CD4-positive, alpha-beta T cell (primary cell): Measurements from ENCODE around the gene TNFRSF18. TPM values are rescaled to one million over a fixed set of nuclear protein-coding genes. Genes with fewer than 3 reads are reported as not detected.

Experiments
- ATAC-seq: fragments of 200-7000 bp; cut with Tn5 transposase; one replicate; pipeline ENCODE4 v1.10.0; 2022; ENCODE audit warnings: mild to moderate bottlenecking; ENCODE audit not compliant: poor library complexity
- CTCF ChIA-PET: fragments of 350-600 bp; sonication (Branson Sonifier 250); formaldehyde crosslinking; loops from one replicate; lab custom pipeline; 2021; ENCODE audit warnings: antibody characterized with exemption, inconsistent platforms; lab: Charles Lee
- POLR2A ChIA-PET: fragments of 350-600 bp; sonication (Branson Sonifier 250); formaldehyde crosslinking; loops from one replicate; lab custom pipeline; 2021; ENCODE audit warnings: antibody characterized with exemption, inconsistent platforms; lab: Charles Lee
- DNase-seq, 14 experiments: peaks; one replicate each; pipeline ENCODE4 v3.0.0-alpha.2; 2013 to 2020; ENCODE audit warnings: mixed read lengths in 2 of 14
- H3K27ac ChIP-seq, 2 donors: one replicate each; pipeline versions ENCODE4 v1.5.1 to v1.7.0; 2013; ENCODE audit warnings: low read length in 2 of 2, low read depth in 1 of 2, mild to moderate bottlenecking in 1 of 2
- H3K27me3 ChIP-seq, 2 experiments: 1 replicate in 1 of 2; 2 replicates in 1 of 2; pipeline versions ENCODE4 v1.6.1 to v1.7.0; 2013; ENCODE audit warnings: low read length in 2 of 2, control low read depth in 1 of 2, mild to moderate bottlenecking in 1 of 2, moderate library complexity in 1 of 2; ENCODE audit not compliant: insufficient read depth in 2 of 2, control insufficient read depth in 1 of 2
- H3K36me3 ChIP-seq: one replicate; pipeline ENCODE4 v1.6.1; 2013; ENCODE audit warnings: low read length, control low read depth; ENCODE audit not compliant: insufficient read depth
- H3K4me1 ChIP-seq: one replicate; pipeline ENCODE4 v1.6.1; 2013; ENCODE audit warnings: low read length, control low read depth; ENCODE audit not compliant: insufficient read depth
- H3K4me3 ChIP-seq: one replicate; pipeline ENCODE4 v1.5.1; 2013; ENCODE audit warnings: mild to moderate bottlenecking, low read length, moderate library complexity
- H3K9me3 ChIP-seq, 2 experiments: 1 replicate in 1 of 2; 2 replicates in 1 of 2; pipeline versions ENCODE4 v1.6.1 to v1.7.0; 2013; ENCODE audit warnings: low read length in 2 of 2, mild to moderate bottlenecking in 2 of 2, control low read depth in 1 of 2, moderate library complexity in 1 of 2; ENCODE audit not compliant: control insufficient read depth in 1 of 2, insufficient read depth in 1 of 2
- H3K27ac Mint-ChIP-seq: one replicate; pipeline ENCODE4 v1.8.0; 2020; ENCODE audit warnings: mixed read lengths
- H3K27me3 Mint-ChIP-seq: one replicate; pipeline ENCODE4 v1.8.0; 2021; ENCODE audit warnings: mixed read lengths
- H3K36me3 Mint-ChIP-seq: one replicate; pipeline ENCODE4 v1.8.0; 2021; ENCODE audit warnings: low read depth, mixed read lengths
- H3K4me1 Mint-ChIP-seq: one replicate; pipeline ENCODE4 v1.8.0; 2021; ENCODE audit warnings: low read depth, mixed read lengths
- H3K4me3 Mint-ChIP-seq: one replicate; pipeline ENCODE4 v1.8.0; 2020; ENCODE audit warnings: mild to moderate bottlenecking, mixed read lengths
- H3K9me3 Mint-ChIP-seq: one replicate; pipeline ENCODE4 v1.8.0; 2020; ENCODE audit warnings: mixed read lengths
- CTCF ChIP-seq: fragments of 200-600 bp; IDR thresholded peaks from one replicate; pipeline ENCODE4 v1.8.0; 2022; ENCODE audit warnings: antibody characterized with exemption, mild to moderate bottlenecking
- intact Hi-C, 2 experiments: fragments of 100-400 bp; cut with DNase I in 1 of 2; cut with micrococcal nuclease in 1 of 2; formaldehyde crosslinking; loops; one replicate each; pipeline versions ENCODE4 v1.15.1 to v1.9.0; 2023 to 2025; cut with DNase I, micrococcal nuclease
- total RNA-seq, 174 experiments: library from RNA in 2 of 174; stranded (reverse) in 2 of 174; gene quantifications; one replicate each; pipeline ENCODE4 v1.2.3 and lab custom pipeline; 2021 to 2026

The TNFRSF18 gene
- total RNA-seq, 2 experiments from 2014 or later = 14.8 to 17.8 TPM

- H3K27ac ChIP-seq = no peak overlapping the region
- DNase-seq = no peak
- no peaks in the 10 kb centered on the region for H3K27me3 Mint-ChIP-seq
- TF ChIP-seq CTCF = no peak
- peaks cover 0 to 3% of the 10 kb centered on the region in 2 experiments for H3K9me3 ChIP-seq
- no peak overlapping the region for H3K4me3 Mint-ChIP-seq
- H3K36me3 Mint-ChIP-seq = no peaks in the 10 kb centered on the region
- no peaks in the 10 kb centered on the region for H3K9me3 Mint-ChIP-seq
- H3K36me3 ChIP-seq = no peaks in the 10 kb centered on the region
- H3K4me1 ChIP-seq = peaks cover 9% of the 10 kb centered on the region
- H3K27ac Mint-ChIP-seq = no peak overlapping the region
- no peaks in the 10 kb centered on the region for H3K4me1 Mint-ChIP-seq
- intact Hi-C loops = no loop called here
- ATAC-seq = no peak
- CTCF ChIA-PET = no interaction called here
- POLR2A ChIA-PET = no interaction called here
- H3K27me3 ChIP-seq = no peaks in the 10 kb centered on the region
- no peak overlapping the region for H3K4me3 ChIP-seq
Measured at GRCh38 chr1:1163538-1164070, 42.8 kb downstream of the TNFRSF18 start.

GRCh38 chr1:1162597-1163537 is 43.5 kb downstream of the TNFRSF18 start:
- Histone ChIP-seq H3K4me1 (peaks cover 16% of the 10 kb centered on the region), H3K27ac (no peak overlapping the region), H3K27me3 (no peaks in the 10 kb centered on the region), H3K36me3 (no peaks in the 10 kb centered on the region), H3K9me3 (no peaks in the 10 kb centered on the region), H3K4me3 (no peak overlapping the region)
- CTCF ChIA-PET = no interaction called here
- no peak for TF ChIP-seq CTCF
- Mint-ChIP-seq H3K4me1 (no peaks in the 10 kb centered on the region), H3K9me3 (no peaks in the 10 kb centered on the region), H3K4me3 (no peak overlapping the region), H3K27me3 (no peaks in the 10 kb centered on the region), H3K27ac (no peak overlapping the region), H3K36me3 (no peaks in the 10 kb centered on the region)
- intact Hi-C loops = no loop called here
- no peak for DNase-seq
- POLR2A ChIA-PET = no interaction called here
- ATAC-seq = no peak

- DNase-seq (no peak), ATAC-seq (no peak)
- H3K4me3 Mint-ChIP-seq = no peak overlapping the region
- Histone ChIP-seq H3K9me3 (peaks cover 0 to 4% of the 10 kb centered on the region in 2 experiments), H3K4me3 (no peak overlapping the region), H3K27ac (no peak overlapping the region), H3K36me3 (no peaks in the 10 kb centered on the region), H3K27me3 (no peaks in the 10 kb centered on the region), H3K4me1 (peaks cover 22% of the 10 kb centered on the region)
- no peak overlapping the region for H3K27ac Mint-ChIP-seq
- CTCF ChIA-PET = no interaction called here
- no peaks in the 10 kb centered on the region for H3K9me3 Mint-ChIP-seq
- TF ChIP-seq CTCF = no peak
- H3K36me3 Mint-ChIP-seq = no peaks in the 10 kb centered on the region
- POLR2A ChIA-PET = no interaction called here
- no peaks in the 10 kb centered on the region for H3K27me3 Mint-ChIP-seq
- H3K4me1 Mint-ChIP-seq = no peaks in the 10 kb centered on the region
- intact Hi-C loops = no loop called here
Measured at GRCh38 chr1:1161683-1162079, 44.7 kb downstream of the TNFRSF18 start.
